PC-3 (cell line): ENCODE measurements around the gene YEATS4.

Source experiments
- CTCF ChIP-seq: fragments of 300-600 bp; sonication (generic); conservative IDR thresholded peaks from 2 replicates; pipeline ENCODE4 v1.5.1; 2017; ENCODE audit warnings: antibody characterized with exemption, low read depth, mild to moderate bottlenecking, low read length
- EZH2 ChIP-seq: fragments of 300-600 bp; sonication (generic); IDR thresholded peaks from one replicate; pipeline ENCODE4 v1.6.1; 2017; ENCODE audit warnings: antibody characterized with exemption, mild to moderate bottlenecking, low read length; ENCODE audit not compliant: unreplicated experiment

- no peak for TF ChIP-seq CTCF
- no peak for TF ChIP-seq EZH2
Observed at GRCh38 chr12:69343357-69343756, 16.2 kb upstream of the YEATS4 start.
